Measurements from ENCODE around the gene FAM83E.
A peak's percentile ranks its signal among the peaks of the same experiment; 100 is the strongest.
"Not testable (repeated sequence)": the region's sequence is repeated elsewhere in the genome, so short reads cannot be mapped to it uniquely, and the experiment has no call there.

Gene FAM83E

DNA sequence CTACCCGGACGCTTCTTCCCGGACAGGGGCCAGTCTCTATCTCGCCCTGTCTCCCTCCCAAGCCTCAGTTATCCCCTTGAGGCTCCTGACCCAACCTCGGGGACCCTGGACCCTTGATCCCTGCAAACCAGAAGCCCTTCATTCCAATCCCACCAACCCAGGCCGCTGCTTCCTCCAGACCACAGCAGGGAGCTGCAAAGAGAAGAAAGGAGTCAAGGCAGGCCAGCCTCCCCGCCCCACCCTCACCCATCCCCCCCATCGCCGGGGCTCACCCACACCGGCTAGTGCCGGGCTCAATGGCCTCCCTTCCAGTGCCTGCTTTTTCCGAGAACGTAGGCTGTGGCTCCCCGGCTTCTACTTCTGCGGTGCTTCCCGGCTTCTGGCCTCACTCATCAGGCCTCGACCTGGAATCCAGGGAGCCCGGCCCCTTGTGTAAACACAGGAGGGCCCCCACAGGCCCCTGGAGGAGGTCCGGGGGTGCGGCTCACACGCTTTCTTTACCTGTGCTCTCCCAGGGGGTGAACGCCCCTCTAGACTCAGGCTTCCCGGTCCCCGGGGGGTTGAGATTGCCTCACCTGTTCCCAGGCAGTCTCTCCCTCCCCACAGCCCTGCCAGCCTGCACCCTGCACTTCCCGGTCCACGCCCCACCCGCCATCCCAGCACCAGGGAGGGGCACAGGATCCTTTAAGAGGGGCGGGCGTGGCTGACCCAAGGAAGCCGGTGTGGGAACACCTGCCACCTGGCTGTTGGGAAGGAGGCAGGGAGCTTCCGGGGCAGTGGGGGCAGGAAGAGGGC is at the start of gene FAM83E:
FAM83E (minus strand) TSS at position 641 of the 795 bp plus-strand sequence. CDS start 1,704 bp downstream, outside the sequence.
- DNase-seq (ENCODE audit: low read depth): no peak

GRCh38 chr19:48664476-48664875 is 49.6 kb upstream of the FAM83E start:
- no peak for DNase-seq (ENCODE audit: low read depth)

GRCh38 chr19:48663667-48664066 is 48.8 kb upstream of the FAM83E start:
- no peak for DNase-seq (ENCODE audit: low read depth)

- no peak for DNase-seq (ENCODE audit: low read depth)
Measured at GRCh38 chr19:48661711-48662090, 46.8 kb upstream of the FAM83E start.

- peak; percentile 61 for DNase-seq (ENCODE audit: low read depth)
Measured at GRCh38 chr19:48660852-48661710, 46.2 kb upstream of the FAM83E start.

- DNase-seq (ENCODE audit: low read depth): no peak
Measured at GRCh38 chr19:48659768-48660167, 44.9 kb upstream of the FAM83E start.

DNA sequence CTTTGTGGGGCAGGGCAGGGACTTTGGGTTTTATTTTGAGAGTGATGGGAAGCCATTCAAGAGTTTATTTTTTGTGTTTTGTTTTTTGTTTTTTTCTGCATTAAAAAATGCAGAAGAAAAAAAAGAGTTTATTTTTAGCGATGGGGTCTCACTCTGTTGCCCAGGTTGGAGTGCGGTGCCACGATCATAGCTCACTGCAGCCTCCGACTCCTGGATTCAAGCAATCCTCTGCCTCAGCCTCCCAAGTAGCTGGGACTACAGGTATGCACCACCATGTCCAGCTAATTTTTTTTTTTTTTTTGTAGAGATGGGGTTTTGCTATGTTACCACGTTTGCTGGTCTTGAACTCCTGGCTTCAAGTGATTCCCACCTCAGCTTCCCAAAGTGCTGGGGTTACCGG is 43.6 kb upstream of the FAM83E start:
- DNase-seq (ENCODE audit: low read depth): no peak

GRCh38 chr19:48657828-48658227 is 43.0 kb upstream of the FAM83E start:
- DNase-seq (ENCODE audit: low read depth): not testable (repeated sequence)

DNA sequence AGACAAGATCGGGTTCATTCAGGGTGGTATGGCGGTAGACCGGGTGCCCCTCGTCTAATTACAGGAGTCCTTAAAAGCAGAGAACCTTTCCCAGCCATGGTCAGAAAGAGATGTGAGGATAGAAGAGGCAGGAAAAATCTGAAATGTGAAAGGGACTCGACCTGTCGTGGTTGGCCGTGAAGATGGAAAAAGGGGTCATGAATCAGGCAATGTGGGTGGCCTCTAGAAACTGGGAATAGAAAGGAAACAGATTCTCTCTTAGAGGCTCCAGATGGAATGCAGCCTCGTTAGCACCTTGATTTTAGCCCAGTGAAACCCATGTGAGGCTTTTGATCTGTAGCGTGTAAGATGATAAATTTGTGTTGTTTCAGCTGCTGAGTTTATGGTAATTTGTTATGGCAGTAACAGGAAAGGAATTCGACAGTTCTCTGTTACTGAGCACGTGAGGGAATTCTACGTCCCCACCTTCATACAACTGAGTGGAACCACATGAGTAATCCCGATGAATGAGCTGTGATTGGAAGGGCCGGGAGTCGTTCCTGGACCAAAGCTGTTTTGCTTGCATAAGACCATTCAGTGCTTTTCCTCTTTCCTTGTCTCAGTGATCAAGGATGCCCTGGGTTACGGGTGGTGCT is 42.1 kb upstream of the FAM83E start:
- DNase-seq (ENCODE audit: low read depth): no peak

DNA sequence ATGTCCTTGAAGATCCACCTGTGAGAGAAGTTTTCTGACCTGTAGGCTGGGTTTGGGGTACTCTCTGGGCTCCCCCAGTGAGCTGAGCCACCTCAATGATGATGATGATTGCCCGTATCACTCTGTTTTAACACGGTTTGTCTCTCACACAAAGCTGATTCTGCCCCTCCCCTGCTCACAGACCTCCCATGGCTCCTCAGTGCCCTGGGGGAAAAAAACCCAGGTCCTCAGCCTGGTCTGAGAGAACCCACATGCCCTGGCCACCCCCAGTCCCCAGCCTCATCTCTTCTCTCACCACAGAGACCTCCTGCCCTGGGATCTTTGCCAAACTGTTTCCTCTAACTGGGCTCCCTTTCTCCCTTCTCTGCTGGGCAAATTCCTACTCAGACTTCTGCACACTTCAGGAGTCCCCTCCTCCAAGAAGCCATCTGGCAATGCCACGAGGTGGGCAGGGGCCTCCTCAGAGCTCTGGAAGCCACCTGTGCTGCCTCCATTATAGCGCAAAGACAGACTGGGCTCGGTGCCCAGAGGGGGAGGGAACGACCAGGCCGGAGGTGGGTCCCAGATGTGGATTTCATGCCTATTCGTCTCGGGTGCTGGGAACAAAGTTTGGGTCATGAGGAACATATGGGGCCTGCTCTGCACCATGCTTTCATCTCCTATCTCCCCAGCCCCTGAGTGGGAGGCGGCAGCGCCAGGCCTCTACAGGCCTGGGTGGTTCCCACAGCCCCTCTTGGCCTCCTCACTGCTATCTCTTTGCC is 39.6 kb upstream of the FAM83E start:
- DNase-seq (ENCODE audit: low read depth): no peak

DNA sequence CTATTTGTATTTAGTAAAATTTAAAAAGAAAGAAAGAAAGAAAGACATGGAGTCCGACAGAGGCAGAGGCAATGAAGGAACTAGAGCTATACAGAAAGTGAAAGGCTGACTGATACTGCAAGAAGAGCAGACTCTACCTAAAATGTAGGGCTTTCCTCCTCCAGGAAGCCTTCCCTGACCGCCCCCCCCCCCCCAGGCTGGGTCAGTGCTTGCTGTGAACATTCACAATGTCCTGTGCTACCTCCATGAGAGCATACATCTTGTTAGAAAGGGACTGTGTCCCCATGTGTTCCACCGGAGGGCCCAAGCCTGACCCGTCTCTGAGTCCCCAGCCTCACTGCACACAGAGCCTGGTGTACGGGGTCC is 36.8 kb upstream of the FAM83E start:
- no peak for DNase-seq (ENCODE audit: low read depth)

DNA sequence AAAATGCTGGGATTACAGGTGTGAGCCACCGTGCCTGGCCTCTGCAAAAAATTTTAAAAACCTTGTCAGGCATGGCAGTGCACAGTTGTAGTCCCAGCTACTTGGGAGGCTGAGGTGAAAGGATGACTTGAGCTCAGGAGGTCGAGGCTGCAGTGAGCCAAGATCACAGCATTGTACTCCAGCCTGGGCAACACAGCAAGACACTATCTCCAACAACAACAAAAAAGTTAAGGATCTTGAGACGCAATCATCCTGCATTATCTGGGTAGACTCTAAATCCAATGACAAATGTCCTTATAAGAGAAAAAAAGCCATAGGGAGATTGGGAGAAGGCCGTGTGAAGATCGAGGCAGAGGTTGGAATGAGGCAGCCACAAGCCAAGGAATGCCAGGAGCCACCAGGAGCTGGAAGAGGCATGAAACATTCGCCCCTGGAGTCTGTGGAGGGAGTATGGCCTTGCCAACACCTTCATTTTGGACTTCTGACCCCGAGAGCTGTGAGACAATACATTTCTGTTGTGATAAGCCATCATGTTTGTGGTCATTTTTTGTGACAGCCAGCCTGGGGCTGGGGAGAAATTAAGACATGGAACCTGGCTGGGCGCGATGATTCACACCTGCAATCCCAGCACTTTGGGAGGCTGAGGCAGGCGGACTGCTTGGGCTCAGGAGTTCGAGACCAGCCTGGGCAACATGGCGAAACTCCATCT is 36.3 kb upstream of the FAM83E start:
- no peak for DNase-seq (ENCODE audit: low read depth)

- no peak for DNase-seq (ENCODE audit: low read depth)
Measured at GRCh38 chr19:48648134-48648533, 33.3 kb upstream of the FAM83E start.

DNA sequence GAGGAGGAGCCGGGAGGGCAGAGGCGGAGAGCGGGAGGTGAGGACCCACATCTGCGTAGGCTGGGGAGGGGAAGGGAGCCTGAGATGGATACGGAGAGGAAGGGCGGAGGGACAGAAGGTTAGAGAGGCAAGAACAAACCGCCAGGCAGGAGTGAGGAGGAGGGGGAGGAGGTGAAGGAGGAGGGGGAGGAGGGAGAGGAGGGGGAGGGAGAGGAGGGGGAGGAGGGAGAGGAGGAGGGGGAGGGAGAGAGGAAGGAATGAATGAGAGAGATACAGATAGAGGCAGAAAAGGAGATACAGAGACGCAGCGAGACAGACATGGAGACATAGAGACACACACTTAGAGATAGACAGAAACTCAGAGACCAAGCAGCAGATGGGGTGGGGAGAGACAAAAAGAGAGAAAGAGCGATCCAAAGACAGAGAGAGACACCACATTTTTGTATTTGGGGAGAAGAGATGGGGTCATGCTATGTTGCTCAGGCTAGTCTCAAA is 31.9 kb upstream of the FAM83E start:
- no peak for DNase-seq (ENCODE audit: low read depth)

DNA sequence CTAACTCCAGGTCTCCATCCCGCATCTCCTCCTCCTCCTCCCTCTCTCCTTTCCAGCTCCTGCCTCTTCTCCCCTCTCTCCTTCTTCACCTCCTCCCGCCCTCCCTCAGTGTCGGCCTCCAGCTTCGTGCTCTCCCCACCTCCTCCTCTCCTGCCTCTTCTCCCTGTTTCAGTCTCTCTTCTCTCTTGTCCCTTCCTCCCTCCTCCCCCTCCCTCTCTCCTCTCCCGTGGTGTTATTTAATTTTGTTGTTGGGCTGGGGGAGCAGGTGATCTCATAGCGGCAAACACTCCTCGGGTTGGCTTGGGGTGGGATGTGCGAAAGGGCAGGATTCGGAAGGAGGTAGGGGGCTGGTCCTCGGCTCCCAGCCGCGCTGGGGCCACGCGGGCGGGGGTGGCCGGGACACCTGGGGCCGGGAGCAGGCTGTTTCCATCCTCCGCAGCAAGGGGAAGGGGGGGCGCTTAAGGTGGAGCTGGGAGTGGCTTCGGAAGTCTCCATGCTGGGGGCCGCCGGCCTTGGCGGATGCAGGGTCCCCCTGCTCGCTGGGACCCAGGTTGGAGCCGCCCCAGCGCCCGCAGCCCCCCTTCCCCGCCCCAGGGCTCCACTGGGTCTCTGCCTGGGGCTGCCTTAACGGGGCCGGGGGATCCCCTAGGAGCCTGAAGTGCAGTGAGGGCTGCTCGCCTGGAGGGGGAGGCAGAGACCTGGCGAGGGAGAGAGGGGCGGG is 31.3 kb upstream of the FAM83E start, which contains the start of gene CA11:
CA11 (minus strand) TSS at position 187 of the 721 bp plus-strand sequence. CDS start 555 bp downstream, outside the sequence.
- peak; percentile 87 for DNase-seq (ENCODE audit: low read depth)

DNA sequence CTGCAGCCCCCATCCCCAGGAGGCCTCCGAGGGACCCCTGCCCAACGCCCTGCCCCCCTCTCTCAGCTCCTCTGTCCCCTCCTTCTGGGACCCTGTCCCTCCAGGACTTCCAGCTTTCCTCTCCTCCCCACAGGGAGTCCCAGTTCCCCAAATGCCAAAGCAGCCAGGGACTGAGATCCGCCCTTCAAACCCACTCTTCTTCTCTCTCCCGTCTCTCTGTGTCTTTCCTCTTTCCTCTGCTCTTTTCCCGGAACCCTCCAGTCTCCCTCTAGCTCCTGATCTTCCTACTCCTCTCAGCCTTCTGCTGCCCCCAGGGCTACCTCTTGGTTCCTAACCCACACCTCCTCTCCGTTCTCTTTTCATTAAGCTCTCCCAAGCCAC is 30.7 kb upstream of the FAM83E start:
- no peak for DNase-seq (ENCODE audit: low read depth)

GRCh38 chr19:48644839-48645619 is 30.2 kb upstream of the FAM83E start:
- peak; percentile 56 for DNase-seq (ENCODE audit: low read depth)

- DNase-seq (ENCODE audit: low read depth): no peak
Measured at GRCh38 chr19:48644355-48644754, 29.5 kb upstream of the FAM83E start.

DNA sequence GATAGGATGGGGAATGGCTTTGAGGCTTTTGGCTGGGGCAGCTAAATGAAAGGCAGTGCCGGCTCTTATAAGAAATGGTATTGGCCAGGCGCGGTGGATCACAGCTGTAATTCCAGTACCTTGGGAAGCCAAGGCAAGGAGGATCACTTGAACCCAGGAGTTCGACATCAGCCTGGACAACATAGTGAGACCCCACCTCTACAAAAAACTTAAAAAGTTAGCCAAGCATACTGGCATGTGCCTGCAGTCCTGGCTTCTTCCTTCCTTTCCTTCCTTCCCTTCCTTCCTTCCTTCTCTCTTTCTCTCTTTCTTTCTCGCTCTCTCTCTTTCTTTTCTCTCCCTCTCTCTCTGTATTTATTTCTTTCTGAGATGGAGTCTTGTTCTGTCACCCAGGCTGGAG is 28.0 kb upstream of the FAM83E start:
- DNase-seq (ENCODE audit: low read depth): no peak

DNA sequence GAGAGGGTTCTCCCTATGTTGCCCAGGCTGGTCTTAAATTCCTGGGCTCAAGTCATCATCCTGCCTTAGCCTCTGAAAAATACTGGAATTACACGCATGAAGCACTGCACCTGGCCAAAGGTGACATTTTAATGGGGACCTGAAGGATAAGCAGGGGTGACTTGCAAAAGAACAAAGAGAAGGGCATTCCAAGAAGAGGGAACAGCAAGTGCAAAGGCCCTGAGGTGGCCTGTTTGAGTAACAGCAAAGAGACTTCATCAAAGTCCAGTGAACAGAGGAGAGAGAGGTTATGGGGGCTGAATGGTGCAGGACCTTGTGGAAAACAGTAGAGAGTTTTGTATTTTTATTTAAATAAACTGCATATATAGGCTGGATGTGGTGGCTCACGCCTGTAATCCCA is 27.0 kb upstream of the FAM83E start:
- no peak for DNase-seq (ENCODE audit: low read depth)
